ENCODE data around the gene MEP1A.

GRCh38 chr6:46862381-46862780 lies 69.2 kb downstream of the MEP1A start:
- no peak for TF ChIP-seq CTCF (IDR thresholded peaks at IDR 0.05)
- TF ChIP-seq BHLHE40 (IDR thresholded peaks at IDR 0.05; ENCODE audit: low read depth, low read length) = no peak
- no peak for TF ChIP-seq TFCP2L1 (CRISPR knock-in tag; IDR thresholded peaks at IDR 0.05)

Measured in A549 (cell line).